ENCODE results near the gene DBR1.
A peak's percentile ranks its signal among the peaks of the same experiment; 100 is the strongest.

The DBR1 gene, protein sequence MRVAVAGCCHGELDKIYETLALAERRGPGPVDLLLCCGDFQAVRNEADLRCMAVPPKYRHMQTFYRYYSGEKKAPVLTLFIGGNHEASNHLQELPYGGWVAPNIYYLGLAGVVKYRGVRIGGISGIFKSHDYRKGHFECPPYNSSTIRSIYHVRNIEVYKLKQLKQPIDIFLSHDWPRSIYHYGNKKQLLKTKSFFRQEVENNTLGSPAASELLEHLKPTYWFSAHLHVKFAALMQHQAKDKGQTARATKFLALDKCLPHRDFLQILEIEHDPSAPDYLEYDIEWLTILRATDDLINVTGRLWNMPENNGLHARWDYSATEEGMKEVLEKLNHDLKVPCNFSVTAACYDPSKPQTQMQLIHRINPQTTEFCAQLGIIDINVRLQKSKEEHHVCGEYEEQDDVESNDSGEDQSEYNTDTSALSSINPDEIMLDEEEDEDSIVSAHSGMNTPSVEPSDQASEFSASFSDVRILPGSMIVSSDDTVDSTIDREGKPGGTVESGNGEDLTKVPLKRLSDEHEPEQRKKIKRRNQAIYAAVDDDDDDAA

DNA sequence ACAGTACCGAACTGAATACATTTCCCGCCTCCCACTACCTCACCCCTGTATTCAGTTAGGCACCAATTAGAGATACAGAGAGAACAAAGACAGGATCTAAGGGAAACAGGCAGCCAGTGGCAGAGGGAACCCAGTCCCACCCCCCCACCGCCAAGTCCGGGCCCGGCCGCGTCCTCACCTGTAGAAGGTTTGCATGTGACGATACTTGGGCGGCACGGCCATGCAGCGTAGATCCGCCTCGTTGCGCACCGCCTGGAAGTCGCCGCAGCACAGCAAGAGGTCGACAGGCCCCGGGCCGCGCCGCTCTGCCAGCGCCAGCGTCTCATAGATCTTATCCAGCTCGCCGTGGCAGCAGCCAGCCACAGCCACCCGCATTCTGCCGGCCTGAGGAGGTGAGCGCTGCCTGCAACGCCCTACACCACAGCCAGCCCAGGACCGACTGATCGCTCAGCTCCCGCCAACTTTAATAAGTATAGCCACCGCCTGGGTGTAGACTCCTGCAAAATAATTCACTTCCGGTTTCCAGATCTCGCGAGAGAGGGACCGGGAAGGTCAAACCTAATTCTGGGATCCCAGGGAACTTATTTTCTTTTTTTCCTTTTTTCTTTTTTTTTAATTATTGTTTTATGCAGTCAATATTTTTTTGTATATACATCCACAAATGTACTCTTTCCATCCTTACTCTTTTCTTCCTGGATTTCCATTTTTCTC is at the start of gene DBR1:
DBR1 (minus strand) TSS at position 501 of the 711 bp plus-strand sequence; CDS start at position 375, 126 bp downstream.
- peak; percentile 80 for DNase-seq

DNA sequence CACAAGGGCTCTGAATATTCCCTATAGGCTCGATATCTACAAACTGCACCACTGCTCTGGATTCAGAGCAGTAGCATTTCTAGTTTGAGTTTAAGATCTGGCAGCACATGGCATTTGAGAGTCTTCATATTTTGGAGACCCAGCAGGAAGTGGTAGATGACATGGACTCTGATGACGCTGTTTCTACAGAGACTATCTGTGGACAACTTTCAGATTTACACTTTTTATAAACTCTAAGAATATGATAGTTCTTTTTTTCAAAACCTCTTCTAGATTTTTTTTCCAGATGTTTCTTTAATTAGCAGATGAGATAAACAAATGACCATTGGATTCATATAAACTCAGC is 48.2 kb upstream of the DBR1 start:
- no peak for DNase-seq

DNA sequence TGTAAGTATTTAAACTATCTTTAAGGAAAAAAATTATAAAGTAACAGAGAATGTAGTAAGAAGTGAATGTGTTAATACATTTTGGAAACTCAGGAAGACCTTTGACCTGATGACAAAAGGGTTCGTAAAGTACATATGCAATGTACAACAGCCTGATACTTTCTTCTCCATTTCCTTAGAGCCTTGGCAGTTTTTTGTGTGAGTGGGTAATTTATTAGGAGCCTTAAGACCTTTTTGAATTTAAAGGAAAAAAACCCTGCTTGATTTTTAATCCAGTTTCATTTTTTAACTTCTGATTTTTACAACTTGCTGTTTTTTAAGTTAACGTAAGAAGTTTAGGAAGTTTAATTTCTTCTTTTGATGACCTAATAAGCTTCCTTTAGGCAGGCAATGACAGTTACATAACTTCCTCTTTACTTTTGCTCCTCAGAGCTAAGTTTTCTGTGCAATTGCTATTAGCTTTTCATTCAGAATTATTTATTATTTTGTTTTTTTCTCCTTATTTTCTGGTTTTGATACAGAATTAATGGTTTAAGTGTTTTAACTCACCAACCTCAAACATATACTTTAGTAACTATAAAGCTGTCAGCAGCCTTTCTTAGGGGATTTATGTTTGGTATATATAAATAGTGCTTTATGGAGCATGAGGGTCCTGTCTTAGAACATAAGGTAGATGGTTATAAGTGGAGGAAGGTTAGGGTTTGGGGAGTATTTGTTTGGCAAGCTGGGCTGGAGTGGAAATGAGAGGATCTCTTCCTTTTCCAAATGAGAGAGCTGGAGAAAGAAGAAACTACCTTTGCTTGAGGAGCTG is 47.6 kb upstream of the DBR1 start:
- DNase-seq = no peak

DNA sequence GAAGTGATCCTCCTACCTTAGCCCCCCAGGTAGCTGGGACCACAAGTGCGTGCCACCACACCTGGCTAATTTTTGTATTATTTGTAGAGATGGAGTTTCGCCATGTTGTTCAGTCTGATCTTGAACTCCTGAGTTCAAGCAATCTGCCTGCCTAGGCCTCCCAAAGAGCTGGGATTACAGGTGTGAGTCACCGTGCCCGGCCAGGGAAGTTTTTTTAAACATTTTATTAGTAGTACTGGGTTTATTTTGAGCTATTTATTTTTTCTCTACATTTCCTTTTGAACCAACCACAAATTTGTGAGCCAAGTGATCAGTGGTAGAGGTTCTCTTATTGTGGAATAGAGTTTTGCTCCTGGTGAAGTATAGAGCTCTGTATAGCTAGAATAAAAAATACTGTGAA is 46.1 kb upstream of the DBR1 start:
- DNase-seq = no peak

DNA sequence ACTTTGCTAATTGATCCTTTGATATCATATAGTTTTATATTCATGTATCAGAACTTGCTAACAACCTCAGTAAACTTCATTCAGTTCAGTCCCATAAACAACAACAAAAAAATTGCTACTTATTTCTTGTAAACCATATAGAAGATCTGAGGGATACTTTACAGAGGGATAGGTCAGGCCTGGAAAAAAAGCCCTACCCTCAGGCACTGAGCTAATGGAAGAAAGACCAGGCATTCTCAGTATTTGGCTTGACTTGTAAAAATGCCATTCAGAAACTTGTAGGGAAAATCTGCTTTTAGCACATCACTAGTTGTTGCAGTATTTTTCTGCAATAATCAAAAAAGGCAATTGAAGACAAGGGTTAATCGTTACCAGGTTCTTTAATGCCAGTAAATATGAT is 45.5 kb upstream of the DBR1 start:
- no peak for DNase-seq

DNA sequence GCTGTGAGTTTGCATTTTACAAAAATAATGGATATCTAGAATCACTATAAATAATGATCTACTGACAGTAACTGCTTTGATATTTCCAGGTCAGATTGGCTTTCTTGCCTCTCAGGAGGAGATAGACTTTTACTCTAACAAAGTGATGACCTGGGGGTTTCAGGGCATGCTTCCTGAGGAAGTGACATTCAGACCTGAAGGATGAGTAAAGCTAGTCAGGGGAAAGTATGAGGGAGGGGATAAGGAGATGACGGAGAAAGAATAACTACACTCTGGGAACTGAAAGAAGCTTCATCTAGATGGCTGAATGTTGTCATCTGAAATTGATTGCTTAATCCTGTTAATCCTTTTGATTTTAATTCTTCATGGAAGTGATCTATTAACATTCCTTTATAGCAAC is 44.5 kb upstream of the DBR1 start:
- no peak for DNase-seq

DNA sequence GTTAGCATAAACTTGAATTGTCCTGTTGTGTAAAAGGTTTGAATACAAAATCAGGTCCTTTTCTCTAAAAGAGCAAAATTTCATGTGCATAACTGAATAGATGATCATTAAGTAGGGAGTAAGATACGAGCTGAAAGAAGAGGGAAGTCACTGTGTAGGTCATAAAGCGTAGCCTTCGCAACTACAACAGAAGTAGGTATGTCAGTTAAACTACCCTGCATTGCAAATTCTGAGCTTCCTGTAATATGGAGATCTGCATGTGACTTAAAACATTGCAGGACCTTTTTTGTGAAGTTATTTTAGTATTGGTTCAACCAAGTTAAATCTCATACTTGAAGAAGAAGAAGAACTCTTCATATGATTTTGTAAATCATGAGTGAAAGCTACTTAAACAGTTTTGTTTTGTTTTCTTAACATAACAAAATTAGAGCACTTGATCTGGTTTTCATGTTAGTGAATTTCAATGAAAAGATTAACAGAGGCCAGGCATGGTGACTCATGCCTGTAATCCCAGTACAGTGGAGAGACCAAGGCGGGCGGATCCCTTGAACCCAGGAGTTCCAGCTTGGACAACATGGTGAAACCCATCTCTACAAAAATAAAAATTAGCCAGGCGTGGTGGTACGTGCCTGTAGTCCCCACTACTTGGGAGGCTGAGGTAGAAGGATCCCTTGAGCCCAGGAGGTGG is 38.8 kb upstream of the DBR1 start:
- DNase-seq = no peak

DNA sequence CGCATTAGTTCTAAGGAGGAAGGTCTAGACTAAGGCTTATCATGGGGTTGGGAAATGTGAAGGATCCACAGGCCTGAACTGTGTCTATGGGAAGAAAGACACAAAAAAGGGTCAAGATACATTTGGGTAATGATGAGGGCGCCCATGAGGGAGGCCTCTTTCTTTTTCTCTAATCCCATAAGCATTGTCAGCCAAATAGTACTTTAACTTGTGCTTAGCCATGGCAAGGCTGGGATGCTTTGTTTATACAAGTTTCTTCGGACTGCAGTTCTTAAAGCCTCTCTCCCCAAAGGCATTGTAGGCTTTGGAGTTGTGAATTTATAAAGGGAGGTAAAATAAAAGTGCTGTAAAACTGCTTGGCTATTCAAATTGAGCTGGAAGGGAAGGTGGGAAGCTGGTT is 35.8 kb upstream of the DBR1 start:
- DNase-seq = no peak

DNA sequence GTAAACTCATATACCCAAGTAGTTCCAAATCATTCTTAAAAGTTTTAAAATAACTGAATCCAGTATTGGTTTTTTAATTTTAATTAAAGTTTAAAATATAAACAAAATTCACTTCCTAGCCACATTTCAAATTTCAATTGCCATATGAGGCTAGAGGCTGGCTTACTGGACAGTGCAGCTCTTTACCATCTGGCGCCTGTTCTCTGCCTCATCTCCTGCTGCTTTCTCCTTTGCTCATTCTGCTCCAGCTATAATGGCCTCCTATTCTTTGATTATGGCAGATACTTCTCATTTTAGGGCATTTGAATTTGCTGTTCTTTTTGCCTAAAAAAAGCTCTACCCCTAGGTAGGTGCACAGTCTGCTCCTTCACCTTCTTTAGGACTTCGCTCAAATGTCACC is 31.5 kb upstream of the DBR1 start:
- no peak for DNase-seq

DNA sequence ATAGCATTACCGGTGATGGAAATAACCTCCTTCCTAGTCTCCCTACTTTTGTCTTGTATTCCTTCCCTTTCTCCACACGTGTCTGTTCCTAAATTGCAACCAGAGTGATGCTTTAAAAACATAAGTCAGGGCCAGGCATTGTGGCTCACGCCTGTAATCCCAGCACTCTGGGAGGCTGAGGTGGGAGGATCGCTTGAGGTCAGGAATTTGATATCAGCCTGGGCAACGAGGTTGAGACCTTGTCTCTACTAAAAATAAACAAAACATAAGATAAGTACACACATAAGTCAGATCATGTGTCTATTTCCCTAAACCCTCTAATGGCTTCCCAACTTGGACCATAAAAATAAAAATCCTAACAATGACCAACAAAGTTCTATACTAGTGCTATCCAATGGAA is 30.8 kb upstream of the DBR1 start:
- no peak for DNase-seq

DNA sequence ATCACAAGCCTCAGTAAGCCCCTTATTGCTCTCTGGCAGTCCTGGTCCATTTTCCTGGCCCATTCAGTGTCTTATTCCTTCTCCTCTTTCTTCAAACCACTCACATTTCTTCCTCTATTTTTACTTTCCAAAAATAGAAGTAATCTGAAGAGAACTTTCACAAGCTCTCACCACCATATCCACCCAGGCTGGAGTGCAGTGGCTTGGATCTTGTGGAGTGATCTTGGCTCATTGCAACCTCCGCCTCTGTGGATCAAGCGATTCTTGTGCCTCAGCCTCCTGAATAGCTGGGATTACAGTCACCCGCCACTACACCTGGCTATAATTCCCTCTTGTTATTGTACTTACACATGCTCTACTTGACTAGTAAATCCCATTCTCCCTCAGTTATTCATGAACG is 29.2 kb upstream of the DBR1 start:
- DNase-seq = no peak

DNA sequence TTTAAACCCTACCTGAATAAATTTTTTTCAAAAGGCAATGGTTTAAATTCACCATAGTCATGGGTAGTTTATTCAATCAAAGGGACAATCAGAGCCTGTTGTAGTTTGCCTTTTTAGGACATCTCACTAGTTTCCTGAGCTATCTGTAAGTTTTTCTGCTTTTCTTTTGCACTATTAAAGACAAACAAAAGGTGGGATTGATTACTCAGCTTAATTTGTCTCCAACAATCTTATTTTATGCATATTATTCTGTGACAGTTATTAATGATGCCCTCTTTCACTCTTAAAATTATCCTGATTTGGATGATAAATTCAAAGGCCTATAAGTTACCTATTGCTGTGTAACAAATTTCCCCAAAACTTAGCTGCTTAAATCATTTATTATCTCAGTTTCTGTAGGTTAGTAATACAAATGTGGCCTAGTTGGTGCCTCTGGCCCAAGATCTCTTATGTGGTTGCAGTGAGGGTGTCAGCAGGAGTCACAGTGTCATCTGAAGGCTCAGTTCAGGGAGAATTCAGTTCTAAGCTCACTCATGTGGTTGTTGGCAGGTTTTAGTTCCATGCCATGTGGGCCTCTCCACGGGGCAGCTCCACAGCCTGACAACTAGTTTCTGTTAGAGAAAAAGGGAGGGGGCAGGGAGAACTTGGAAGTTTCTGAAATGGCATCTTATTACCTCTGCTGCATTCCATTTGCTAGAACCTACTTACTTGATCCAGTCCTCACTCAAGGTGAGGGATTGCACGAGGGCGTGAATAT is 28.4 kb upstream of the DBR1 start:
- no peak for DNase-seq

DNA sequence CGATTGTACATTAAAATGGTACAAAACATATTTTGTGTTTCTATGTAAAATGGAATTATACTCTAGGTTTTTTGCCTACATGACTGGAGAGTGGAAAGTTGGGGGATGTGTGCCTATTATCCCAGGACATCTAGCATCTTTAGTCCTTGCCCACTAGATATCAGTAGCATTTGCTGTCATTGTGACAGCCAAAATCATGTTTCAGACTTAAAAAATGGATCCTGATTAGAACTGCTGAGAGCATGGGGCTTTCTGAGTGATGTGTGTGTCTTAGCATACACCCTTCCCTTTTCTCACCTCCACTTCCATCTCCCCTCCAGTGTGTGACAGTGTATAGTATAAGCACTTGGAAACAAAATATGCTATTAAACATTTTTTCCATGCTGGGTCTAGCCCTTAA is 25.7 kb upstream of the DBR1 start:
- no peak for DNase-seq

DNA sequence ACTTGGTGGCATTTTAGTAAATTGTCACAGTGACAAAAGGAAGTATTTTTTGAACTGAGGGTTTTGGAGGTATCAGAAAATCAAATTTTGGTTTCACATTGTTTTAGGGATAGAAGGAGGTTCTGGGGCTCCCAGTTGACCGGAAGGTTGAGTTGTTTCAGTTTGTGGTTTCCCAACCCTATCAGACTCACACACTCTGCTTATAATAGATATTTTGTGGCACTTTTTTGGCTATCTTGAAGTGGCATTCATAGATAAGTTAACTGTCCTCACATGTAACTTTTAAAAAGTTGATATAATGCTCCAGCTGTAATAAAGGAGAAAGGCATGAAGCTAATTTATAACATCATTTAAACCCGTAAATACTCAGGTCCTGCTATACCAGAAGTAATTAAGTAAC is 25.1 kb upstream of the DBR1 start:
- DNase-seq = no peak

DNA sequence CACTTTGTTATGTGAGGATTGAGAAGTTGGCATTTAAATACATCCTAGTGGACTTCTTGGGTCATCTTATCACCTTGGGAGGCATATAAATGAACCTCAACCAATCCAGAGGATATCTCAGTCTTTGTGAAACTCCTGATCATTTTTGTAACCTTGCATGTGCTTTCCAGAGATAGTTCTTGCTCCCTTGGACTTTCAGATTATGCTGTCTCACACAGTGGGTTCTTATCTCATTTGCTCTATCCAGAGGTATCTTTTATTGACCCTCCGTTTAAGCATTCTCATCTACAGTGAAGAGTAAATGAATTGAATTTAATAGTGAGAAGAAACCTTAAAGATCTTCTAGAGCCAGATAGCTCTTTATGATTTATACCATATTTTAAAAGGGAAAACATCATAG is 22.8 kb upstream of the DBR1 start:
- DNase-seq = no peak

DNA sequence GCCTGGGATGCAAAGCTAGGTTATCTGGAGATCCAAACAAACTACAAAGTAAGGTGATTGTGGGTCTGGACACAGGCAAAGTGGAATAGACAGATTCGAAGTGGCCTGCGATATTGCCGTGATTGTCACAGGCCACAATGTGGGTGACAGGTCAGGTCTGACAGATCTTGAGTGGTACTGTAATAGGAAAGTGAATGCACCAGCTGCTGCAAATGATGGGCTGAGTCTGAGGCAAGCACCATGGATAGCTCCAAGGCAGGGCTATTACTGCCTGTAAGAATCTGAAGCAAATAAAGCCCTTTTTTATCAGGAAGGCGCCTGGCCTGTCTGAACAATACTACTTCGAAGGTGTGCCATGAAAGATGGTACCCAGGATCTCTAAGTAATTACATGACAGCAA is 22.3 kb upstream of the DBR1 start:
- no peak for DNase-seq

DNA sequence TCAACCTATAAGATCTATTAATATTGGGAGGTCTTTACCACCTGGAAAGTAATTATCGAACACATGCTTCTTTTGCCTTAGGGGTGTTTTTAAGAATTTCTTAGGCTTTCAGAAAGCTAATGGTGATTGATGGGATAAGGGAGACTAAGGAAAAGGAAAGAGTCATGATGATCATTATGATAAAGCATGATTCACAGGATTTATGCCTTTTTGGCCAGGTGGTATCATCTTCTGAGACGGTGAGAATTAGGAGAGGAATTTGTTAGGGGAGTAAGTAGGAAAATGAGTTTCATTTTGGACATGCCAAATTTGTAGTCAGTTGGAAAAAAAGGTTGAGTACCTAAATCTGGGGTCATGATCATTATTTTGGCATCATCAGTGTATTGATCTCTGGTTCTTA is 21.3 kb upstream of the DBR1 start:
- DNase-seq = no peak

DNA sequence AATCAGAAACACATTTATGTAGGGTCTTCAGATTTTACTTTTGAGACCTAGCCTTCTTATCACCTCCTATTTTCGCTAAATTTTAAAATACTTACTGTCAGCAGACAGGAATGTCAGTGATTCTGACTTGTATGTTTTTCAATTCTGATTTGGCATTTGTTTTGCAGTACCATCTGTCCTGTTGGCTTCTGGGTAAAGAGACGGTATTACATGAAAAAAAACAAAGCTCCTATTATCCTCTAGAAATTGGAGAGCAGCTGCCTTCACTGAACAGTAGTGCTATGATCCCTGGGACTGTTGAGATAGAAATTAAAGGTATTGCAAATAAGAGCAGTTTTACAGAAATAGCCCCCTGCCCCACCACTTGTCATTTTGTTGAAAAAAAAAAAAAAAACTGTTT is 20.8 kb upstream of the DBR1 start:
- DNase-seq = no peak

DNA sequence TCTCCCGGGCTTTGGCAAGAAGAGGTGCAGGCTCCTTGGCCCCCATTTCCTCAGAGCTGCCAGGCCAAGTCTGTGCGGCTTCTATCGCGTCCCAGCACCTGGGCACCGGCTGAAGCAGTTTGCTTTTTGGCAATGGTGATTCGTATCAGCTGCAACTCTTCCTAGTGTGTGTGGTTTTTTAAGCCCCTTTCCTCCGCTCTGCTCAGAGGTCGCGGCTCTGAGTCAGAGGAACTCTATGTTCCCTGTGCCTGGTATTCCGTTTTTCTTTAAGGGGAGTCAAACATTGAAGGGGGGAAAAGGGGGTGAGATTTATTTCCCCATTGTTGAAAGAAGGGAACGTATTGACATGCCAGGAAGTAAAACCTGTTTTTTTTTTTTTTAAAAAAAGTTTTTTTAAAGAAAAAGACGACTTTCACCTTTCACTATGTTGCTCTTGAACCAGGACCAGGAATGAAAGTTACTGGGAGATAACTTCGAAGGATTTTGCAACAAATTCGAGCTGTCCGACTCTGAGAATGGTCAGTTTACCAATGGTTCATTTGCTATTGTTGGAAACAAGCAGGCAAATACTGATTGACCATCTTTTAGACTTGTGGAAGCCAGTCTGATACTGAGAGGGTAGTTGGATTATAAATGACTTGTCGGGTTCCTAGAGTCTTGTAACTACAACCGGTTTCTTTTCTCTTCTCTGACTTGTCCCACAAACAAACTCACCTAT is 13.5 kb upstream of the DBR1 start:
- no peak for DNase-seq

DNA sequence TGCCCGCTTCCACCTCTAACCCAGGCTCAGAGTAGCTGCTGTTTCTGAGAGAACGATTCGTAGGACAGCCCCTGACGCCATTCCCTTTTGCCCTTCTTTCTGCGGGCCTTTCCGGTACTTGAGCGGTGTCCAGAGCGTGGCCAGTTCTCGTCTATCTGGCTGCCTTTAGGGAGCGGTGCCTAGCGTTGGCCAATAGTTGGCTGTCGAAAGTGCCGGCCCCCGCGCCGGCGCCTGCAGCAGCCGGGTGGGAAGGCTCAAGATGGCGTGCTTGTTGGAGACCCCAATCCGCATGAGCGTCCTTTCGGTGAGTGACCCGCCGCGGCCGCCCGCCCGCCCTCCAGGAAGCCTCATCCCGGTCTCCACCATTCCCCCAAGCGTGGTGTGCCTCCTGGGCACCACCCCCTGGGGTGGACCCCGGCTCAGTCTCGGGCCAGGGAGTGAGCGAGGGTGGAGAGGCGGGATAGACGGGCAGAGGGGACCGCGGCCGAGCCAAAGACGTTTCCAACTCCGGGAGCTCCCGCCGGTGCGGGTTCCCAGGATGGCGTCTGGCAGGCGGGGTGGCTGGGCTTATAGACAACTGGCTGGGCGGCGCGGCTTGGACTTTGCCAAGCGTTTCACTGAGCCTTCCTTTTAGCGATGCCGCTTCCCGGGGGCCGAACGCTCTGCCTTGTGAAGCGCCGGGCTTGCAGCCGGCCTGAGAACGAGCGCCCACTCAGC is 12.7 kb upstream of the DBR1 start, which contains the start of gene ARMC8:
ARMC8 (plus strand) TSS at position 6 of the 717 bp plus-strand sequence; CDS start at position 260, 254 bp downstream.
- no peak for DNase-seq
